GM19467 (cell line): Measurements from ENCODE around the gene IL3RA.
"Not testable (repeated sequence)": the region's sequence is repeated elsewhere in the genome, so short reads cannot be mapped to it uniquely, and the experiment has no call there.

Source experiments
- ATAC-seq: cut with Tn5 transposase; IDR thresholded peaks from one replicate; pipeline ENCODE4 v1.9.1; 2021; ENCODE audit warnings: mild to moderate bottlenecking, moderate library complexity; ENCODE audit not compliant: unreplicated experiment

Gene IL3RA

DNA sequence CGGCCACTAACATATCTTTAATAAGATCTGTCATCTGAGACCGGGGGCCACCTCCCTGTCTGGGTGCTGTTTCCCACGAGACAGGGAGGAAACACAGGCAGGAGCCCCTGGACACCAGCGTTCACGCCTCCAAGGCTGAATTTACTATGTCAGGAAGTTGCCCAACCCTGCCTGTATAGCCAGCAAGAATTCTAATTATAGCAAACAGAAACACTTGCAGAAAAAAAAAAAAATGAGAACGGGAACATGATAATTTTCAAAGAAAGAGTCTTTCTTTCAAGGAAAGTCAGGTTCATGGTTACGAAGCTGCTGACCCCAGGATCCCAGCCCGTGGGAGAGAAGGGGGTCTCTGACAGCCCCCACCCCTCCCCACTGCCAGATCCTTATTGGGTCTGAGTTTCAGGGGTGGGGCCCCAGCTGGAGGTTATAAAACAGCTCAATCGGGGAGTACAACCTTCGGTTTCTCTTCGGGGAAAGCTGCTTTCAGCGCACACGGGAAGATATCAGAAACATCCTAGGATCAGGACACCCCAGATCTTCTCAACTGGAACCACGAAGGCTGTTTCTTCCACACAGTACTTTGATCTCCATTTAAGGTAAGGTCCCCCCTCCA lies at the start of gene IL3RA:
TSS of gene IL3RA (plus strand) at position 455 of the 613 bp plus-strand sequence. CDS start 4,981 bp downstream, outside the sequence.
- no peak for ATAC-seq

DNA sequence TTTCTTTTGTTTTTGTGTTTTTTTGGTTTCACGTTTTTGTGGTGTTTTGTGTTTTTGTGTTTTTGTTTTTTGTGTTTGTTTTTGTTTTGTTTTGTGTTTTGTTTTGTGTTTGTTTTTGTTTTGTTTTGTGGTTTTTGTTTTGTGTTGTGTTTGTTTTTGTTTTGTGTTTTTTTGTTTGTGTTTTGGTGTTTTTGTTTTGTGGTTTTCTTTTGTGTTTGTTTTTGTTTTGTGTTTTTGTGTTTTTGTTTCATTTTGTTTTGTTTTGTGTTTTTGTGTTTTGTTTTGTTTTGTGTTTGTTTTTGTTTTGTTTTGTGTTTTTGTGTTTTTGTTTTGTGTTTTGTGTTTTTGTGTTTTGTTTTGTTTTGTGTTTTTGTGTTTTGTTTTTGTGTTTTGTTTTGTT lies 47.0 kb upstream of the IL3RA start:
- no peak for ATAC-seq

DNA sequence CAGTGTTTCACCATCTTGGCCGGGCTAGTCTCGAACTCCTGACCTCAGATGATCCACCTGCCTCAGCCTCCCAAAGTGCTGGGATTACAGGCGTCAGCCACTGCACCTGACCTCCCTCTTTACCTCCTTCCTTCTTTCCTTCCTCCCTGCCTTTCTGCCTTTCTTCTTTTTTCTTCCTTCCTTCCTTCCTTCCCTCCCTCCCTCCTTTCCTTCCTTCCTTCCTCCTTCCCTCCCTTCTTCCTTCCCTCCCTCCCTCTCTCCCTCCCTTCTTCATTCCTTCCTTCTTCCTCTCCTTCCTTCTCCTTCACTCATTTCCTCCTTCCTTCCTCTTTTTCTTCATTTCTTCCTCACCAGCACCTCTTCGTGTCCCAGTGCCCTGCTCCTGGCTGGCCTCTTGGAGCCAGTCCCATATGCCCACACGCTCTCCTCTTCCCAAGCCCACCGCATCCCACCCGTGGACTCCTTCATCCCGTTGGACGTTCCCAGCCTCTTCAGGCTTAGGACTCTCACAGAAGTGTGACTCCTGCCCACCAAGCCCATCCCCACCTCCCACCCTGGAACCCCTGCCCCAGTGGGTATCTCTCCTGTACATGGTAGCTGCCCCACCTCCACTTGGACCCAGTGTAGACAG lies 45.4 kb upstream of the IL3RA start:
- no peak for ATAC-seq

DNA sequence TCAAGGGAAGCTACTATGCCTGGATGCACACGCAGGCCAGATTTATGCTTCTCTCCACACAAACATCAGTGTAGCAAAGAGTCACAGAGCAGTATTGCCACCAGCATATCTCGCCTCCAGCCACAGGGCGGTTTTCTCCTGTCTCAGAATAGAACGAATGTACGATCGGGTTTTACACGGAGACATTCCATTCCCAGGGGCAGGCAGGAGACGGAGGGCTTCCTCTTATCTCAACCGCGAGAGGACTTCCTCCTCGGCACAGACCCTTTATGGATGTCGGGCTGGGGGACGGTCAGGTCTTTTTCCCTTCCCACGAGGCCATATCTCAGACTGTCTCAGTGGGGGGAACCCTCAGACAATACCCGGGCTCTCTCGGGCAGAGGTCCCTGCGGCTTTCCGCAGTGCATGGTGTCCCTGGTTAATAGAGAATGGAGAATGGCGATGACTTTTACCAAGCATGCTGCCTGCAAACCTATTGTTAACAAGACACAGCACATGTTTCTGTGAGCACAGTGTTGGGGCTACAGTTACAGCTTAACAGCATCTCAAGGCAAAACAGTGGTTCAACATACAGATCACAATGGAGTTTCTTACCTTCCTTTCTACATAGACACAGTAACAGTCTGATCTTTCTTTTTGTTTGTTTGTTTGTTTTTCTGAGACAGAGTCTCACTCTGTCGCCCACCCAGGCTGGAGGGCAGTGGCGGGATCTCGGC lies 43.9 kb upstream of the IL3RA start:
- ATAC-seq = no peak

DNA sequence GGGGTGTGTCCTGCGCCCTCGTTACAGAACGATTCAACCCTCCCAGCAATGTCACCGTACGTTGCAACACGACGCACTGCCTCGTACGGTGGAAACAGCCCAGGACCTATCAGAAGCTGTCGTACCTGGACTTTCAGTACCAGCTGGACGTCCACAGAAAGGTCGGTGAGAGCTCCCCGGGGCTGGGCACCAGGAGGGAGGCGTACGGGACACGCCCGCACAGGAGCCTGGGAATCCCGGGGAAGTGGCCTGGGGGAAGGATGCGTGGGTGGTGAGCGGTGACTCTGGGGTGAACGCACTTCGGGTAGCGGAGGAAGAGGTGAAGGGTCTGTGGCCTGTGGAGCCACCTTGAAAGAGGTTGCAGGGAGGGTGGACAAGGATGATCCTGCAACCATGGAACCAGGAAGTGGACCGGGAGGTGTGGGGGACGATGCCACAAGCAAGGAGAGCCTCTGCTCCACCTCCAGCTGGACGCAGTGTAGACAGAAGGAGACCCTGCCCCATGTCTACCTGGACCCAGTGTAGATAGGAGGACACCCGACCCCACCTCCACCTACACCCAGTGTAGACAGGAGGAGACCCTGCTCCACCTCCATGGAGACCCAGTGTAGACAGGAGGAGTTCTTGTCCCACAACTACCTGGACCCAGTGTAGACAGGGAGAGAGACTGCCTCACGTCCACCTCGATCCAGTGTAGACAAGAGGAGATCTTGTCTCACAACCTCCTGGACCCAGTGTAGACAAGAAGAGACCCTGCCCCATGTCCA lies 42.1 kb upstream of the IL3RA start:
- ATAC-seq = no peak

DNA sequence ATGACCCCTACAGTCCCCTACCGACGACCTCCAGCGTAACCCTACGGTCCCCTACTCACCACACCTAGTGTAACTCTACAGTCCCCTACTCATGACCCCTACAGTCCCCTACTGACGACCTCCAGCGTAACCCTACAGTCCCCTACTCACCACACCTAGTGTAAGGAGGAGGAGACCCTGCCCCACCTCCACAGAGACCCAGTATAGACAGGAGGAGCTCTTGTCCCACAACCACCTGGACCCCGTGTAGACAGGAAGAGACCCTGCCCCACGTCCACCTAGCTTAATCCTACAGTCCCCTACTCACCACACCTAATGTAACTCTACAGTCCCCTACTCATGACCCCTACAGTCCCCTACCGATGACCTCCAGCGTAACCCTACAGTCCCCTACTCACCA lies 41.0 kb upstream of the IL3RA start:
- ATAC-seq = no peak

DNA sequence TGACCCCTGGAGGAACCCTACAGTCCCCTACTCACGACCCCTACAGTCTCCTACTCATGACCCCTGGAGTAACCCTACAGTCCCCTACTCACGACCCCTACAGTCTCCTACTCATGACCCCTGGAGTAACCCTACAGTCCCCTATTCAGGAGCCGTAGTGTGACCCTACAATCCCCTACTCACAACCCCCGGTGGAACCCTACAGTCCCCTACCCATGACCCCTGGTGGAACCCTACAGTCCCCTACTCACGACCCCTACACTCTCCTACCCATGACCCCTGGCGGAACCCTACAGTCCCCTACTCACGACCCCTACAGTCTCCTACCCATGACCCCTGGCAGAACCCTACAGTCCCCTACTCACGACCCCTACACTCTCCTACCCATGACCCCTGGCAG lies 39.0 kb upstream of the IL3RA start:
- ATAC-seq = not testable (repeated sequence)

DNA sequence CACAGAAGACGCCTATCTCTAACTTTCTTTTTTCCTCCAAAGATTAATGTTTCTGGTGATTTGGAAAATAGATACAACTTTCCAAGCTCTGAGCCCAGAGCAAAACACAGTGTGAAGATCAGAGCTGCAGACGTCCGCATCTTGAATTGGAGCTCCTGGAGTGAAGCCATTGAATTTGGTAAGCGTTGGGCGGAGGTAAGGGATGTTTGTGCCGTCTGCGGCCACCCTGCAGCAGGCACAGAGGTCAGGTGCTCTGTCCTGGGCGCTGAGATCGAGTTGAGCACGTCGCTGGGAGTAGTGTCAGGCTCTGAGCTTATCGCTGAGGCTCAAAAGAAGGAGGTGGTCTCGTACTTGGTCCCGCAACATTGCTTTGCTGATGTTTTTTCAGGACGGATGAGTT lies 36.1 kb upstream of the IL3RA start:
- ATAC-seq = no peak

DNA sequence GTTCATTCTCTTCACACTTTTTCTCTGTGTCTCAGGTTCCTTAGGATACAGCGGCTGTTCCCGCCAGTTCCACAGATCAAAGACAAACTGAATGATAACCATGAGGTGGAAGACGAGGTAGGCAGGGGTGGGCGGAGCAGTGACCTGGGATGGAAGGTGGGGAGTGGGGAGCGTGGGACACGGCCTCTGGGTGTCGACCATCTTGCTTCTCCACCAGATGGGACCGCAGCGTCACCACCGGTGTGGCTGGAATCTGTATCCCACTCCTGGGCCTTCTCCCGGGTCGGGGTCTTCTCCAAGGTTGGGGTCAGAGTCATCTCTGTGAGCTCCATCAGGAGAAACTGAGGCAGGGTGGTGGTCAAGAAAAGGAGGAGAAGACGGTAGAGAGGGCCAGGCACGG lies 31.2 kb upstream of the IL3RA start:
- ATAC-seq = no peak

DNA sequence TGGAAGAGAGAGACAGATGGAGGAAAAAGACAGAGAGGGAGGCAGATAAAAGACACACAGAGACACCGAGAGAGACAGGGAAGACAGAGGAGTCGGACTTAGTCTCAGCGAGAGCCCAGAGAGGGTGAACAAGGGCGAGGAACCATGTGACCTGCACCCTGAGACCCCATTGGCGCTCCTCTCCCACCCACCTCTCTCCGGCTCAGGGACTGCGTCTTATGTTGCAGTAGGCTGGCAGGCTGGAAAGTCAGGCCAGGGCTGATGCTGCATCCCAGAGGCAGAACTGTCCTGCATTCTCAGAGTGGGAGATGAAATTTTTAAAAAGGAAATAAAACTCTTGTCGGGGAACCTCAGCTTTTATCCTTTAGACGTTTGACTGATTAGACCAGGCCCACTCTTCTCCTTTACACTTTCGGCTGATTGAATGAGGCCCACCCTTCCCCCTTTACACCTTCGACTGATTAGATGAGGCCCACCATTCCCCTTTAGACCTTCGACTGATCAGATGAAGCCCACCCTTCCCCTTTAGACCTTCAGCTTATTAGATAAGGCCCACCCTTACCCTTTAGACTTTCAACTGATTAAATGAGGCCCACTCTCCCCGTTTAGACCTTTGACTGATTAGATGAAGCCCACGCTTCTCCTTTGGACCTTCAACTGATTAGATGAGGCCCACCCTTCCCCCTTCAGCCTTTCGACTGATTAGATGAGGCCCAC lies 29.5 kb upstream of the IL3RA start:
- no peak for ATAC-seq

DNA sequence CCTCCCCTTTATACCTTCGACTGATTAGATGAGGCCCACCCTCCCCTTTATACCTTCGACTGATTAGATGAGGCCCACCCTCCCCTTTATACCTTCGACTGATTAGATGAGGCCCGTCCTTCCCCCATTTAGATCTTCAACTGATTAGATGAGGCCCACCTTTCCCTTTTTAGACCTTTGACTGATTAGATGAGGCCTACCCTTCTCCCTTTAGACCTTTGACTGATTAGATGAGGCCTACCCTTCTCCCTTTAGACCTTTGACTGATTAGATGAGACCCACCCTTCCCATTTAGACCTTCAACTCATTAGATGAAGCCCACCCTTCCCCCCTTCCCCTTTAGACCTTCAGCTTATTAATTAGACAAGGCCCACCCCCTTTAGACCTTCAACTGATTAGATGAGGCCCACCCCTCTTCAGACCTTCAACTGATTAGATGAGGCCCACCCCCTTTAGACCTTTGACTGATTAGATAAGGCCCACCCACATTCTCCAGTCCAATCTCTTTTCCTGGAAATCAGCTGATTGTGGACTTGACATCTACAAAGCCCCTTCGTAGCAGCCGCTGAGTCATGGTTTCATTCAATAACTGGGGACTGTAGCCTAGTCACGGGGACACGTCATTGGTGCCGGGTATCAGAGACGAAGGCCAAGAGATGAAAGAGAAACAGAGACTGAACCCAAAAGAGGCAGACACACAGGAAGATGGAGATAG lies 28.8 kb upstream of the IL3RA start:
- no peak for ATAC-seq

DNA sequence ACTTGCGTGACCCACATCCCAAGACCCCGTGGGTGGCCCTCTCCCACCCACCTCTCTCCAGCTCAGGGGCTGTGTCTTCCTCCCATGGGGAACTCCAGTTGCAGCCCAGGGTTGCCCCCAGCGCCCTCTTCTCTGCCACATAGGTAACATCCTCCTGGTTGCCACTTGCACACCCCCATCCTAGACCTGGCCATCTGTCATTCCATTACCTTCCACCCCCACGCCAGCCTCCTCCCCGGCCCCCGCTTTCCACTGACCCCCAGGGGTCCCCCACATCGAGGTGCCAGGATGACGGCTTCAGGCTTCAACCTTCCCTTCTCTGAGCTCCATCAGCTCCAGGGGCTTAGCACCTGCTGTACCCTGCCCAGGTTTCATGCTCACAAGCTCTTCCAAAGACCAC lies 28.1 kb upstream of the IL3RA start:
- no peak for ATAC-seq

DNA sequence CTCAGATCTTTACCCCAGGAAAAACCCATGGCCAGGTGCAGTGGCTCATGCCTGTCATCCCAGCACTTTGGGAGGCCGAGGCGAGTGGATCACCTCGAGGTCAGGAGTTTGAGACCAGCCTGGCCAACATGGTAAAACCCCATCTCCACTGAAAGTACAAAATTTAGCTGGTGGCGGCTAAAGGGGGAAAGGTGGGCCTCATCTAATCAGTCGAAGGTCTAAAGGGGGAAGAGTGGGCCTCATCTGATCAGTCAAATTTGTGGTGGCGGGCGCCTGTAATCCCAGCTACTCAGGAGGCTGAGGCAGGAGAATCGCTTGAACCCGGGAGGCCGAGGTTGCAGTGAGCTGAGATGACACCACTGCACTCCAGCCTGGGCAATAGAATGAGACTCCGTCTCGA lies 27.7 kb upstream of the IL3RA start:
- not testable (repeated sequence) for ATAC-seq

DNA sequence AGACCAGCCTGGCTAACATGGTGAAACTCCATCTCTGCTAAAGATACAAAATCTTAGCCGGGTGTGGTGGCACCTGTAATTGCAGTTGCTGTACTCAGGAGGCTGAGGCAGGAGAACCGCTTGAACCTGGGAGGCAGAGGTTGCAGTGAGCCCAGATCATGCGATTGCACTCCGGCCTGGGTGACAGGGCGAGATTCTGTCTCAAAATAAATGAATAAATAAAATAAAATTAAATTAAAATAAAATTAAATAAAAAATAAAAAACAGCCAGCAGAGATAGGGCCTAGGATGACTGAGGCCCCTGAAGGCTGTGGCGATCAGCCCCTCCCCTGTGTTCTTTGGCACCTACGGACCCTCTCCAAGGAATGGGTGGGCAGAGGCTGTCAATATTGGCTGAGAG lies 22.8 kb upstream of the IL3RA start:
- ATAC-seq = no peak

DNA sequence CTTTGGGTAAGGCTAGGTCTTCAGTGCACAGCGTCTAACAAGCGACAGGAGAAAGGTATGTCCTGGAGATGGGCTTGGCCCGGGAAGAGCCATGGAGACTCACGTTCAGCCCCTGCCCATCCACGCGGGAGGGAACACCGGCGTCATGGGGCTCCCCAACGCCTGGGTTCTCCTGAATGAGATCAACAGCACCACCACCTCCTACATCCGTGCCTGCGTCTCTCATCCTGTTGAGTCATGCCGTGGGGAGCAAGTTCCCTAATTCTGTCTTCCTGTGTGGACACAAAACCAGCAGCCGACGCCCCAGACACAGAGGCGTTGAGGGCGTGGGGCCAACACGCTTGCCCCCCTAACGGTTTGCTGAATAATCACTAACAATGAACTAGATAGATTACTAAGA lies 20.1 kb upstream of the IL3RA start:
- ATAC-seq = no peak

DNA sequence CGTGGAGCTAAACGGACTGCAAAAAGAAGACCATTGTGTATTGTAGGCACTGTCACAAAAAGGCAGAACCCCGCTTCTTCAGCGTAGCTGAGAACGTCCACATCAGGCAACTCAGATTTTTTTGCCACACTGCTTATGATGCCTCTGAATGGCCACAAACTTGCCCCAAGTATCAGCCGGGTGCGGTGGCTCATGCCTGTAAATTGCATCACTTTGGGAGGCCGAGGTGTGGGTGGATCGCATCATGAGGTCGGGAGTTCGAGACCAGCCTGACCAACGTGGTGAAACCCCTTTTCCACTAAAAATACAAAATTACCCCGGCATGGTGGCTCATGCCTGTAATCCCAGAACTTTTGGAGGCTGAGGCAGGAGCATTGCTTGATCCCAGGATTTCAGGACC lies 14.9 kb upstream of the IL3RA start:
- ATAC-seq = no peak

DNA sequence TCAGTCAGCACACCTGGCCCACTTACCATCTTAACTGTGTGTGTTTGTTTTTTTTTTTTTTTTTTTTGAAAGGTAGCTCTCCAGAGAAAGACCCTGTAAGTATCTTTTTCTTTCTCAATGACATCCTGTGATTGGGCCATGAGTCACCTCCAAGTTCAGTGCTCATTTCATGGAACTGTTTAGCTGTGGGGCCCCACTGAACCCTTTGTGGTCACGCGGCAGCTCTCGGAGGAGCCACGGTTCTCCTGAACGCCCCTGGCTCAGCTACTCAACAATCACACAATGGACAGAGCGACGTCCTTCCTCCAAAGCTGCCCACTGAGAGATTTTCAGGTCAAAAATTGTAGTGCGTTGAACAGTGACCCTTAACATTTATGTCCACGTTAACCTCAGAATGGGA lies 14.2 kb upstream of the IL3RA start:
- ATAC-seq = no peak

DNA sequence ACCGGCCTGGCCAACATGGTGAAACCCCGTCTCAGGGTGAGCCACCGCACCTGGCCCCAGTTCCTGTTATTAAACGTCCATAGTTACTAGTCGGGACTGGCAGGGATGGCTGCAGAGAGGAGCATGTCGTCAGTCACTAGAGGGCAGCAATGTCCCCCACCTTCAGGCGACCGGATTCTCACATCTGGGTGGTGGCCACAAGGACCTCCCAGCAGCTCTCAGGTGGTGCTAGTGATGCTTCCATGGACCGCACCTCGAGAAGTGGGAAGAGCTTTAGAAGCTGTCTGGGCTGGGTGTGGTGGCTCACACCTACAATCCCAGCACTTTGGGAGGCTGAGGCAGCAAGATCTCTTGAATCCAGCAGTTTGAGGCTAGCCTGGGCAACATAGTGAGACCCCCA lies 13.3 kb upstream of the IL3RA start:
- ATAC-seq = peak; percentile 80

DNA sequence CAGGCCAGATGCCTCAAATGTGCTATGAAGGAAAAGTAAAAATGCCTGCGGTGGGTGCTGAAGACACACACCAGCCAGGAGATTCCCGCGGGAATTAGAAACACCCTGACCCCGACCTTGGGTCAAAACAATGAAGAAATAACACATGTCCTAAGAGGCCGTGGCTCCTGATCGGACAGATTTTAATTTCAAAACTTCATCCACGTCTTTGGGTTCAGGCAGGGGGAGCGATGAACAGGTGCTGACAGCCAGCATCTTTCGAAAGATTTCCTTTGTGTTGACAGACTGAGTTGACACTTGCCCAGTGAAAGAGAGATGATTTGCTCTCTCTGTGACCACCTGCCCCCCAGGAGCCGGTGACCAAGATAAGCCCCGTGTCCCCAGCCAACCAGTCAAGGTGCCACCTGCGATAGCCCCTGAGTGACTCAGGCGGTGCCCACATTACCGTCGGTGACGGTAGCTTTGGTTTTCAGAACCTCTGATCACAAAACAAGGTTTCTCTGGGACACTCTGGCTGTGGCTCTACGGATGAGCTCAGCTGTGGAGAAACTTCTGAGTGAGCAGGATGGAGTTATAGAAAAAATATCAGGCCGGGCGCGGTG lies 11.0 kb upstream of the IL3RA start:
- ATAC-seq = no peak
